Breast epithelium (tissue), 4 donors: ENCODE measurements around the gene SHROOM2. TPM values are rescaled to one million over a fixed set of nuclear protein-coding genes. Genes with fewer than 3 reads are reported as not detected.

ENCODE experiments used
- DNase-seq, 2 donors: peaks; one replicate each; pipeline ENCODE4 v3.0.0-alpha.2; 2019; ENCODE audit warnings: low spot score in 2 of 2
- H3K27ac ChIP-seq, 2 donors: fragments of 200-600 bp; sonication (generic) in 1 of 2; one replicate each; pipeline ENCODE4 v1.5.1; 2016 to 2019; ENCODE audit warnings: mild to moderate bottlenecking in 1 of 2
- H3K27me3 ChIP-seq, 2 donors: fragments of 200-600 bp; sonication (generic) in 1 of 2; one replicate each; pipeline versions ENCODE4 v1.5.1 to v1.6.0; 2017 to 2019; ENCODE audit warnings: control low read depth in 1 of 2, mild to moderate bottlenecking in 1 of 2
- H3K36me3 ChIP-seq: fragments of 200-600 bp; one replicate; pipeline ENCODE4 v1.5.1; 2019
- H3K4me1 ChIP-seq, 2 donors: fragments of 200-600 bp; sonication (generic); one replicate each; pipeline ENCODE4 v1.5.1; 2016 to 2019; ENCODE audit warnings: control low read depth in 1 of 2
- H3K4me3 ChIP-seq, 3 donors: fragments of 200-600 bp; sonication (generic); 1 replicate in 2 of 3; 2 replicates in 1 of 3; pipeline ENCODE4 v1.5.1; 2016 to 2019; ENCODE audit warnings: mild to moderate bottlenecking in 3 of 3, moderate library complexity in 2 of 3
- H3K9me3 ChIP-seq, 2 donors: fragments of 200-600 bp; sonication (generic) in 1 of 2; one replicate each; pipeline ENCODE4 v1.5.1; 2016 to 2019; ENCODE audit warnings: control low read depth in 1 of 2
- POLR2A ChIP-seq: fragments of 450-650 bp; IDR thresholded peaks from one replicate; pipeline ENCODE4 v1.6.1; 2016; ENCODE audit warnings: antibody characterized with exemption, mild to moderate bottlenecking, moderate library complexity
- POLR2AphosphoS5 ChIP-seq, 3 donors: sonication (generic); formaldehyde crosslinking; IDR thresholded peaks; one replicate each; pipeline ENCODE4 v1.6.1; 2017; ENCODE audit warnings: antibody characterized with exemption in 3 of 3
- intact Hi-C: fragments of 100-400 bp; cut with DNase I; formaldehyde crosslinking; loops from one replicate; pipeline ENCODE4 v1.15.1; 2023; ENCODE audit warnings: low total_unique reads
- total RNA-seq, 3 donors: library from RNA; depleted of rRNA; stranded (reverse); fragments of >200 nt; gene quantifications; one replicate each; pipeline ENCODE4 v1.1.0, GENCODE V29; 2016
- TF ChIP-seq, protein P1 (sequence below), 3 donors: fragments of 450-650 bp; IDR thresholded peaks; one replicate each; pipeline ENCODE4 v1.5.1; 2016 to 2017; ENCODE audit warnings: antibody characterized with exemption in 3 of 3, mild to moderate bottlenecking in 3 of 3, moderate library complexity in 3 of 3

The SHROOM2 gene
- total RNA-seq, 3 donors from 2014 or later: 0.48 to 4.5 (median 3.9) TPM

- peak in 1 of 2 donors; percentile 55 for DNase-seq
- intact Hi-C loops: no loop called here
- no peaks in the 10 kb centered on the region for H3K4me1 ChIP-seq
Measured at GRCh38 chrX:9745417-9746115, 40.7 kb upstream of the SHROOM2 start.

DNA sequence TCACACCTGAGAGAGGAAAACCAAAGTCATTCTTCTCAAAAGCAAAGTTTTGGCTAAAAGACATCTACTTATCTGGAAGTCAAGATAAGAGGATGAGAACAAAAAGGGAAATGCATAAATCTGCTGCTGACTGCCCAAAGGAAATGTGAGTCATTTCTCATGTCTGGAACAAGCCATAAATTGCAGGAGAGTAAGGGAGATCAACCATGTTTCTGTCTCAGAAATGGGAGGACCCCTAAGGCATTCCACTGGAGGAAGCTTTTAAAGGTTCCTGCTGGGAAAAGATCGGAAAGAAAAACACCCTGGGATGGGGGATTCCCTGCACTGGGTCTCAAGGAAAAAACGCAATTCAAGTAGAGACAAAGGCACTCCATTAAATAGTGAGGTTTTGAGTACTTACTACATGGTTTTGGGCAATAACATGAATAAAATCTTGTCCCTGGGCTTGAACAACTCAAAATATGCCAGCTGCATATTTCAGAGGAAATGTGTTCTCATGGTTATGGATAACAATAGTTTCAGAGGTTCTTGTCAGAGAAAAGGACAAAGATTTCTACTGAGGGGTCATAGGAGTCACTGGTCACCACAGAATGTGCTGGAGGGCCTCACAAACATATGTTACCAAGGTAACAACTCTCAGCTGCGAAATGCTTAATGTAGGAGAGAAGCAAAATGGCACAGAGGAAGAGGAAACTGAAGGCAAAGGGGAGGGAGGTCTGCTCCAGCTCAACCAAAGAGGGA is 39.9 kb upstream of the SHROOM2 start:
- H3K9me3 ChIP-seq: no peaks in the 10 kb centered on the region
- TF ChIP-seq POLR2A (no peak), POLR2AphosphoS5 (IDR thresholded peaks at IDR 0.05) (no peak)
- TF ChIP-seq, protein P1, sequence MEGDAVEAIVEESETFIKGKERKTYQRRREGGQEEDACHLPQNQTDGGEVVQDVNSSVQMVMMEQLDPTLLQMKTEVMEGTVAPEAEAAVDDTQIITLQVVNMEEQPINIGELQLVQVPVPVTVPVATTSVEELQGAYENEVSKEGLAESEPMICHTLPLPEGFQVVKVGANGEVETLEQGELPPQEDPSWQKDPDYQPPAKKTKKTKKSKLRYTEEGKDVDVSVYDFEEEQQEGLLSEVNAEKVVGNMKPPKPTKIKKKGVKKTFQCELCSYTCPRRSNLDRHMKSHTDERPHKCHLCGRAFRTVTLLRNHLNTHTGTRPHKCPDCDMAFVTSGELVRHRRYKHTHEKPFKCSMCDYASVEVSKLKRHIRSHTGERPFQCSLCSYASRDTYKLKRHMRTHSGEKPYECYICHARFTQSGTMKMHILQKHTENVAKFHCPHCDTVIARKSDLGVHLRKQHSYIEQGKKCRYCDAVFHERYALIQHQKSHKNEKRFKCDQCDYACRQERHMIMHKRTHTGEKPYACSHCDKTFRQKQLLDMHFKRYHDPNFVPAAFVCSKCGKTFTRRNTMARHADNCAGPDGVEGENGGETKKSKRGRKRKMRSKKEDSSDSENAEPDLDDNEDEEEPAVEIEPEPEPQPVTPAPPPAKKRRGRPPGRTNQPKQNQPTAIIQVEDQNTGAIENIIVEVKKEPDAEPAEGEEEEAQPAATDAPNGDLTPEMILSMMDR (IDR thresholded peaks at IDR 0.05): no peak
- intact Hi-C loops: no loop called here
- H3K27ac ChIP-seq: no peak overlapping the region
- H3K4me1 ChIP-seq: no peaks in the 10 kb centered on the region
- no peak overlapping the region for H3K4me3 ChIP-seq
- H3K36me3 ChIP-seq: no peaks in the 10 kb centered on the region
- peaks cover 0 to 9% of the 10 kb centered on the region in 2 donors for H3K27me3 ChIP-seq
- no peak for DNase-seq

More at GRCh38 chrX:9745417-9746115, 40.7 kb upstream of the SHROOM2 start:
- Histone ChIP-seq H3K27ac (no peak overlapping the region), H3K9me3 (no peaks in the 10 kb centered on the region), H3K27me3 (peaks cover 0 to 5% of the 10 kb centered on the region in 2 donors), H3K36me3 (no peaks in the 10 kb centered on the region), H3K4me3 (no peak overlapping the region)
- TF ChIP-seq POLR2AphosphoS5 (IDR thresholded peaks at IDR 0.05) (no peak), POLR2A (no peak)
- TF ChIP-seq, protein P1 (IDR thresholded peaks at IDR 0.05): no peak

- H3K36me3 ChIP-seq: no peaks in the 10 kb centered on the region
- DNase-seq: no peak
- TF ChIP-seq, protein P1 (IDR thresholded peaks at IDR 0.05): no peak
- no peak for TF ChIP-seq POLR2AphosphoS5 (IDR thresholded peaks at IDR 0.05)
- TF ChIP-seq POLR2A: no peak
- no peak overlapping the region for H3K4me3 ChIP-seq
- H3K9me3 ChIP-seq: no peaks in the 10 kb centered on the region
- intact Hi-C loops: no loop called here
- H3K27ac ChIP-seq: no peak overlapping the region
- peaks cover 0 to 9% of the 10 kb centered on the region in 2 donors for H3K27me3 ChIP-seq
- no peaks in the 10 kb centered on the region for H3K4me1 ChIP-seq
Measured at GRCh38 chrX:9747644-9748043, 38.6 kb upstream of the SHROOM2 start.

DNA sequence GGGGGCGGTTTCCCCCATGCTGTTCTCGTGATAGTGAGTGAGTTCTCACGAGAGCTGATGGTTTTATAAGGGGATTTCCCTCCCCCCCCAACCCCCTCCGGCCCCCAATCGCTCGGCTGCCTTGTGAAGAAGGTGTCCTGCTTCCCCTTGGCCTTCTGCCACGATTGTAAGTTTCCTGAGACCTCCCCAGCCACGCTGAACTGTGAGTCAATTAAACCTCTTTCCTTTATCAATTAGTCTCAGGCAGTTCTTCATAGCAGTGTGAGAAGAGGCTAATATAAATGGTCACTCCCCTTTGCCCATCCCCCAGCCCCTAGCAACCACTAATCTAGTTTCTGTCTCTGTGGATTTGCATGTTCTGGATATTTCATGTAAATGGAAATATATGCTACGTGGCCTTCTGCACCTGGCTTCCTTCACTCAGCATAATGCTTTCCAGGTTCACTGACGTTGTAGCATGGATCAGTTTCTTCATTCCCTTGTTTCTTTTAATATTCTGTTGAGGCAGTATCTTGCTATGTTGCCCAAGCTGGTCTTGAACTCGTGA is 37.0 kb upstream of the SHROOM2 start:
- intact Hi-C loops: no loop called here
- no peak overlapping the region for H3K27ac ChIP-seq
- TF ChIP-seq POLR2AphosphoS5 (IDR thresholded peaks at IDR 0.05) (no peak), POLR2A (no peak)
- TF ChIP-seq, protein P1 (IDR thresholded peaks at IDR 0.05): no peak
- no peaks in the 10 kb centered on the region for H3K36me3 ChIP-seq
- H3K4me1 ChIP-seq: no peaks in the 10 kb centered on the region
- H3K4me3 ChIP-seq: no peak overlapping the region
- no peaks in the 10 kb centered on the region for H3K9me3 ChIP-seq
- peaks cover 0 to 16% of the 10 kb centered on the region in 2 donors for H3K27me3 ChIP-seq
- DNase-seq: no peak

GRCh38 chrX:9757366-9757765 is 28.9 kb upstream of the SHROOM2 start:
- Histone ChIP-seq H3K27me3 (peaks cover 0 to 18% of the 10 kb centered on the region in 2 donors), H3K36me3 (no peaks in the 10 kb centered on the region), H3K9me3 (peaks cover 10 to 19% of the 10 kb centered on the region in 2 donors), H3K4me3 (no peak overlapping the region), H3K4me1 (no peaks in the 10 kb centered on the region), H3K27ac (no peak overlapping the region)
- TF ChIP-seq POLR2AphosphoS5 (IDR thresholded peaks at IDR 0.05) (no peak), POLR2A (no peak)
- TF ChIP-seq, protein P1 (IDR thresholded peaks at IDR 0.05): no peak
- no peak for DNase-seq
- intact Hi-C loops: no loop called here
